Stimulated activated naive CD8-positive, alpha-beta T cell treated with anti-CD3 and anti-CD28 coated beads, Interleukin-15, amount 100 ng/mL, for 72 hours (primary cell): ENCODE data around the gene CCDC121.

Experiments used
- ATAC-seq: fragments of 150-1000 bp; cut with Tn5 transposase; 2 replicates; pipeline ENCODE4 v1.10.0; 2021; ENCODE audit warnings: mild to moderate bottlenecking, moderate library complexity
- DNase-seq, 2 donors: peaks; one replicate each; pipeline ENCODE4 v3.0.0; 2021 to 2022
- H3K27ac Mint-ChIP-seq, 2 donors: one replicate each; pipeline ENCODE4 v1.8.0; 2022; ENCODE audit warnings: mild to moderate bottlenecking in 2 of 2, mixed read lengths in 2 of 2, moderate library complexity in 2 of 2
- H3K27me3 Mint-ChIP-seq: one replicate; pipeline ENCODE4 v1.8.0; 2022; ENCODE audit warnings: mixed read lengths
- H3K4me1 Mint-ChIP-seq: one replicate; pipeline ENCODE4 v1.8.0; 2022; ENCODE audit warnings: mild to moderate bottlenecking, mixed read lengths
- H3K4me3 Mint-ChIP-seq, 2 donors: one replicate each; pipeline ENCODE4 v1.8.0; 2022; ENCODE audit warnings: mild to moderate bottlenecking in 2 of 2, mixed read lengths in 2 of 2, moderate library complexity in 1 of 2
- H3K9me3 Mint-ChIP-seq, 2 donors: one replicate each; pipeline ENCODE4 v1.8.0; 2022; ENCODE audit warnings: mixed read lengths in 2 of 2

The CCDC121 gene, protein sequence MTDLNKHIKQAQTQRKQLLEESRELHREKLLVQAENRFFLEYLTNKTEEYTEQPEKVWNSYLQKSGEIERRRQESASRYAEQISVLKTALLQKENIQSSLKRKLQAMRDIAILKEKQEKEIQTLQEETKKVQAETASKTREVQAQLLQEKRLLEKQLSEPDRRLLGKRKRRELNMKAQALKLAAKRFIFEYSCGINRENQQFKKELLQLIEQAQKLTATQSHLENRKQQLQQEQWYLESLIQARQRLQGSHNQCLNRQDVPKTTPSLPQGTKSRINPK

GRCh38 chr2:27628767-27629709 is at the start of gene CCDC121, which contains the start of gene GPN1:
TSS of gene CCDC121 (minus strand) at chr2:27629012. CDS start at chr2:27627799, 1,213 bp downstream.
TSS of gene GPN1 (plus strand) at chr2:27629050. CDS start at chr2:27629059, 9 bp downstream.
- Mint-ChIP-seq H3K4me3 (no peak within 1 kb of the TSS), H3K4me1 (peaks cover 20% of the 10 kb centered on the region), H3K27ac (peak within 1 kb of the TSS in 1 of 2 donors; percentile 5), H3K27me3 (no peaks in the 10 kb centered on the region), H3K9me3 (no peaks in the 10 kb centered on the region)
- ATAC-seq (peak; percentile 100), DNase-seq (peak; percentile 92 to 96)

DNA sequence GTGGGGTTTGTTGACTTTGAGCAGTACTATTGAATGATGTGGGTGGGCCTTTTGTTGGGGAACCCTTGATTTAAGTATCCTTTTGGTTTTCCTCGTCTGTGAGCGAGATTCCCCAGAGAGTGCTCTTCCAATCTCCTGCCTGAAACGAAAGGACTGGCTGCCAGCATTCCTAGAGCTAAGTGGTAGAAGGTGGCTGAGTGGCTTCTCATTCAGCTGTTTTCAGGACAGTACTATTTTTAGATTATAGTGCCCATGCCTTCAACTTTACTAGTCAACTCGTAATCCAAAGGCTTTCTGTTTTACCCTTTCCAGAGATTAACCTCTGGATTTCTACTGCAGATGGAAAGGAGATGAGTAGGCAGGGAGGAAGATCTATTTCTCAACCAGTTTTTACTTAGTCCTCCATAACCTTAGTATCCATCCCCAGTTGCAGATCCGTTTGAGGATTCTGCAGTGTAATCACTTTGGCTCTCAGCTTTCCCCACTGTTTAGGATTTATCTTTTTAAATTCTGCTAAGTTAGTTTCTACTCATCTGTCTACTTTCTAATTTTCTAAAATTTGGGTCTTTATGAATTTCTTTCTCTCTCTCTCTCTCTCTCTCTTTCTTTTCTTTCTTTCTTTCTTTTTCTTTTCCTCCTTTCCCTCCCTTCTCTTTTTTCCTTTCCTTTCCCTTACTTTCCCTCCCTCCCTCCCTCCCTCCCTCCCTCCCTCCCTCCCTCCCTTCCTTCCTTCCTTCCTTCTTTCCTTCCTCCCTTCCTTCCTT is 44.1 kb upstream of the CCDC121 start:
- Mint-ChIP-seq H3K27me3 (no peaks in the 10 kb centered on the region), H3K27ac (no peak overlapping the region)

DNA sequence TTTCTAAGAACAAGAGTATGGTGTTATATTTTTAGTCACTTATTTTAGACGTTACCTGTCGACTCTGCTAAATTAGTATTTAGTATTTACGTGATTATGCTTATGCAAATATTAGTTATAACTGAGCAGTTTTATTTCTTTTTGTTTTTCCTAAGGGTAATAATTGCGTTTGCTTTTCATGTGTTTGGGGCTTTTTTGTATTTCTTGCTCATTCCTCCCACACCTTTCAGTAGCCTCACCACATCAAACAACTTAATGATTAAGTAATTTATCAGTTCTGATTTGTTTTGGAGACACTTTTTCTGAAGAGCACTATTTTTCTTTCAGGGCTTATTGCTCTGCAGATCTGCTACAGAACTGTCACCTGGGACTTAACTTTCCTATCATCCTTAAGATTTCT is 42.4 kb upstream of the CCDC121 start:
- ATAC-seq: no peak
- Mint-ChIP-seq H3K27me3 (no peaks in the 10 kb centered on the region), H3K4me1 (peaks cover 23% of the 10 kb centered on the region), H3K27ac (peak overlapping the region in 1 of 2 donors; percentile 31), H3K9me3 (no peaks in the 10 kb centered on the region), H3K4me3 (no peak overlapping the region)
- no peak for DNase-seq

More for the DNA sequence above, 44.1 kb upstream of the CCDC121 start:
- no peak for ATAC-seq
- no peaks in the 10 kb centered on the region for H3K9me3 Mint-ChIP-seq
- no peak overlapping the region for H3K4me3 Mint-ChIP-seq
- DNase-seq: no peak
- H3K4me1 Mint-ChIP-seq: peaks cover 17% of the 10 kb centered on the region

DNA sequence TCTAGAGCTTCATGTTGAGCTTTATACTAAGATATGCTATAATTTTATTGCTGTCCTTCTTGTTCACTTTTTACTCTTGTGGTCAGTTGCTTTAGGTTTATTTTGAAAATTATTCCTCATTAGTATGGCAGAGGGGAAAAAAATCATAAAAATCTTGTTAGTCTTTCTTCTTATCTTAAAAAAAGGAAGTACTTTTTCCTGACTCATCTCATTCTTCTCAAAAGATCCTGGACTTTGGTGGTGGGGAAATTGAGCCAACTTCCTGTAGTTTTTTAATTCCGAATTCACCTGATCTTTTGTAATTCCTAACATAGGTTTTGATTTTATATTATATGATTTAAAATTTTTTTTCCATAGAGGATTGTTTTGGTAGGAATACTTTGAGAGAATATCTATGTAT is 38.6 kb upstream of the CCDC121 start:
- H3K4me1 Mint-ChIP-seq: peaks cover 45% of the 10 kb centered on the region
- H3K27ac Mint-ChIP-seq: no peak overlapping the region
- no peak overlapping the region for H3K4me3 Mint-ChIP-seq

DNA sequence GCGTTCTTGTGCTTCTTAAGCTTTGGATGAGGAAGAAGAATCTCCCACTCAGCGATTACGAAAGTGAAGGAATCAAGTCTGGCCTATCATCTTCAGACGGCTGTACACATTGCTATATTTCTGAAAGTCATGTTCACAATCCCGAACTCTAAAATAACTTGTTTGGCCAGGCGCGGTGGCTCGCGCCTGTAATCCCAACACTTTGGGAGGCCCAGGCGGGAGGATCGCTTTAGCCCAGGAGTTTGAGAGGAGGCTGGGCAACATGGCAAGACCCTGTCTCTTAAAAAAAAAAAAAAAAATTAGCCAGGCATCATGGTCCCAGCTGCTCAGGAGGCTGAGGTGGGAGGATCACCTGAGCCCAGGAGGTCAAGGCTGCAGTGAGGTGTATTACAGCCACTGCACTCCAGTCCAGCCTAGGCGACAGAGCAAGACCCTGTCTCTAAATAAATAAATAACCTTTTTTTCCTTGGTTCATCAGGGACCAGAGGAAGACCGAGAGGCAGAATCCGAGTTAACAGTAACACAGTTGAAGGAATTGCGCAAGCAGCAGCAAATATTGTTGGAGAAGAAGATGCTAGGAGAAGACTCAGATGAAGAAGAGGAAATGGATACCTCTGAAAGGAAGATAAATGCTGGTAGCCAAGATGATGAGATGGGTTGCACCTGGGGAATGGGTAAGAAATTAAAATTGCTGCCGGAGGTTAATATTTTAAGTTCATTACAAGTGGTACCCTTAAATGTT is 36.0 kb upstream of the CCDC121 start:
- Mint-ChIP-seq H3K4me1 (peaks cover 46% of the 10 kb centered on the region), H3K9me3 (no peaks in the 10 kb centered on the region), H3K27me3 (no peaks in the 10 kb centered on the region), H3K4me3 (peak overlapping the region; percentile 99), H3K27ac (peak overlapping the region; percentile 7 to 99)
- DNase-seq (no peak), ATAC-seq (no peak)

More for the DNA sequence above, 38.6 kb upstream of the CCDC121 start:
- Mint-ChIP-seq H3K9me3 (no peaks in the 10 kb centered on the region), H3K27me3 (no peaks in the 10 kb centered on the region)
- DNase-seq: no peak
- ATAC-seq: no peak

DNA sequence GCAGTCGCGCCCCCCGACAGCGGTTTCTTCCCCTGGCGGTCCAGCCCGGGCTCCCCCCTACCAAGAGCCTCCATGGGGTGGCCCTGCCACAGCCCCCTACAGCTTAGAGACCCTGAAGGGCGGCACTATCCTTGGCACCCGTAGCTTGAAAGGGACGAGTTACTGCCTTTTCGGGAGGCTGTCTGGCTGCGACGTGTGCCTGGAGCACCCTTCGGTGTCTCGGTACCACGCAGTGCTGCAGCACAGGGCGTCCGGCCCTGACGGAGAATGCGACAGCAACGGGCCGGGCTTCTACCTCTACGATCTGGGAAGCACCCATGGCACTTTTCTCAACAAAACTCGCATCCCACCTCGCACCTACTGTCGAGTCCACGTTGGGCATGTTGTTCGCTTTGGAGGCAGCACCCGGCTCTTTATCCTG is 35.4 kb upstream of the CCDC121 start:
- Mint-ChIP-seq H3K27ac (peak overlapping the region; percentile 99 to 100), H3K27me3 (no peaks in the 10 kb centered on the region), H3K4me3 (peak overlapping the region; percentile 99), H3K4me1 (peaks cover 46% of the 10 kb centered on the region), H3K9me3 (no peaks in the 10 kb centered on the region)
- ATAC-seq: no peak
- DNase-seq: no peak

GRCh38 chr2:27663285-27664153 is 34.7 kb upstream of the CCDC121 start, which contains the start of the genes SLC4A1AP and SUPT7L:
TSS of gene SLC4A1AP (plus strand) at chr2:27663889. CDS start at chr2:27663915, 26 bp downstream.
TSS of gene SUPT7L (minus strand) at chr2:27663614. CDS start at chr2:27662192, 1,422 bp downstream.
- Mint-ChIP-seq H3K4me3 (peak within 1 kb of the TSS; percentile 99), H3K27me3 (no peaks in the 10 kb centered on the region), H3K27ac (peak within 1 kb of the TSS; percentile 99 to 100), H3K9me3 (no peaks in the 10 kb centered on the region), H3K4me1 (peaks cover 46% of the 10 kb centered on the region)
- ATAC-seq (peak; percentile 92), DNase-seq (peak; percentile 80 to 82)

- DNase-seq: no peak
- ATAC-seq: no peak
- H3K4me1 Mint-ChIP-seq: peaks cover 39% of the 10 kb centered on the region
- no peak overlapping the region for H3K4me3 Mint-ChIP-seq
- no peaks in the 10 kb centered on the region for H3K9me3 Mint-ChIP-seq
- H3K27ac Mint-ChIP-seq: no peak overlapping the region
- H3K27me3 Mint-ChIP-seq: no peaks in the 10 kb centered on the region
Measured at GRCh38 chr2:27661371-27661770, 32.6 kb upstream of the CCDC121 start.

DNA sequence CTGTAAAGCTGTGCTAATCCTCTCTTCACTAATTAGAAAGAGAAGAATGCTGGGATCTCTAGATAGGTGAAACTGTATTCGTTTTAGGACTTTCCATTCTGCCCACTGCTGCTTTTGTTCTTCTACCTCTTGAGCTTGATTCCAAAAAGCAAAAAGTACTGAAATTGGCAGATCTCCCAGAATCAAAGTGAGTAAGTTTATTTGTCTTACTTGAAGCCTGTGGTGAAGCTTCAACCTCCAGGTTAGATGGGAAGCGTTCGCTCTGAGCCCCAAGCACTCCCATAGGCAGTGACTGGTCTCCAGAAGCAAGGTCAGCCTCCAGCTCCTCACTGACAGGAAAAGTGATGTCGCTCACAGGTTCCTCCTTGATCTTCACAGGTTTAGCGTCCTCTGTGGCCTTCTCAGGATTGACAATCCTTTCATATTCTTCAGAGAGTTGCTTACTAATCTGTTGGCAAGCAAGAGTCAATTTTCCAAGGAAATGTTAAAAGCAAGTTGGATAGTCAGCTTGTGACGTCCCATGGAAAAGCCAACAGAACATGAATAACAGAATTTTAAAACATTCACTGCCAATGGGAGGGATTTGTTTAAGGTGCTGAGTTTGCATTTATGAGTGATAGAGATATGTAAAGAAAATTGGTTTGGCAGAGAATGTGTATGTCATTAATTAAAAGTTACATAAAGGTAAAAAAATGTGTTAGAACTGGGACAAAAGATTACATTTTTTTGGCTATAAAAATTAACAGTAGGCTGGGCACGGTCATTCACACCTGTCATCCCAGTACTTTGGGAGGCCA is 26.5 kb upstream of the CCDC121 start:
- H3K4me1 Mint-ChIP-seq: peaks cover 18% of the 10 kb centered on the region
- no peak overlapping the region for H3K4me3 Mint-ChIP-seq
- H3K9me3 Mint-ChIP-seq: no peaks in the 10 kb centered on the region
- no peaks in the 10 kb centered on the region for H3K27me3 Mint-ChIP-seq
- no peak for DNase-seq
- no peak overlapping the region for H3K27ac Mint-ChIP-seq
- no peak for ATAC-seq

GRCh38 chr2:27653397-27653796 is 24.6 kb upstream of the CCDC121 start:
- peak overlapping the region in 1 of 2 donors; percentile 92 for H3K27ac Mint-ChIP-seq
- no peak overlapping the region for H3K4me3 Mint-ChIP-seq
- no peaks in the 10 kb centered on the region for H3K27me3 Mint-ChIP-seq
- DNase-seq (no peak), ATAC-seq (no peak)
- H3K9me3 Mint-ChIP-seq: no peaks in the 10 kb centered on the region
- H3K4me1 Mint-ChIP-seq: peaks cover 18% of the 10 kb centered on the region

DNA sequence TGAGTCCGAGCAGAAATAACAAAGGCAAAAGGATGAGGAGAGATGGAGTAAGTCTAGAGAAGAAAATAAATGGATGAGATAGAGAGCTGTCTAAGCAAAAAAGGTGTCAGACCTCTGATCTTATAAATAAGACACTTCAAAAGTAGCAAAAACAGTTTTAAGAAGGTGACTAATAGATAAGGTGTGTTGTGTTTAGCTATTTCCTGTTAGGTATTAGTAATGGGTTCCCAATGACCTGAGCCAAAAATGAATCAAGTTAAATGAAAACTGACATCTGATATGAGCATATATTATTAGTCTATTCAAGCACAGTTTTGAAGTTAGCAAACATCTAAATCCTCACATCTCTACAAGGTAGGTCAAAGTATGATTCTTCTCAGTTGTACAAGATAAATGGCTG is 24.0 kb upstream of the CCDC121 start:
- Mint-ChIP-seq H3K27ac (no peak overlapping the region), H3K9me3 (no peaks in the 10 kb centered on the region), H3K27me3 (no peaks in the 10 kb centered on the region), H3K4me3 (no peak overlapping the region), H3K4me1 (peaks cover 18% of the 10 kb centered on the region)
- DNase-seq (no peak), ATAC-seq (peak; percentile 50)

- H3K4me1 Mint-ChIP-seq: peaks cover 18% of the 10 kb centered on the region
- ATAC-seq: no peak
- no peak for DNase-seq
- no peaks in the 10 kb centered on the region for H3K27me3 Mint-ChIP-seq
- H3K4me3 Mint-ChIP-seq: no peak overlapping the region
- H3K27ac Mint-ChIP-seq: no peak overlapping the region
- H3K9me3 Mint-ChIP-seq: no peaks in the 10 kb centered on the region
Measured at GRCh38 chr2:27652341-27652740, 23.5 kb upstream of the CCDC121 start.

DNA sequence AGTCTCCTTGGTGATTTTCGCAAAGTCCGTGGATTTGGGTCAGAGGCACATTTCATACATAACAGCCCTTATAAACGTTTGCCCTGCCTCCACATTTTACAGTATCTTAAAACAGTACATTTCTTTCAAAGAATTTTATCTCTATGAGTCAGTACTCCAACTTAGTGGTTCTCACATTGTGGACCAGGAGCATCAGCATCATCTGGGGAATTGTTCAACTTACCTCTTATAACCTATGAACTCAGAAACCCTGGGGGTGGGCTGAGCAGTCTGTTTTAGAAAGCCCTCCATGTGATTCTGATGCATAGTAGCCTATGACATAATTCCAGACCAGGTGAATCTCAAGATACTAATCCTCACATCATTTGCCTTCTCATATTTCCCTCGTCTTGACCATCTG is 22.2 kb upstream of the CCDC121 start:
- DNase-seq (no peak), ATAC-seq (no peak)
- Mint-ChIP-seq H3K9me3 (no peaks in the 10 kb centered on the region), H3K27me3 (no peaks in the 10 kb centered on the region), H3K4me3 (no peak overlapping the region), H3K4me1 (peaks cover 18% of the 10 kb centered on the region), H3K27ac (no peak overlapping the region)
